Activated CD8-positive, alpha-beta memory T cell treated with anti-CD3 and anti-CD28 coated beads, Interleukin-2, amount 50 U/mL, for 4 hours (primary cell): ENCODE measurements around the gene TRIP12.
"Not testable (repeated sequence)": the region's sequence is repeated elsewhere in the genome, so short reads cannot be mapped to it uniquely, and the experiment has no call there.

ENCODE experiments used
- DNase-seq: peaks from one replicate; pipeline ENCODE4 v3.0.0-alpha.2; 2020

The TRIP12 gene

DNA sequence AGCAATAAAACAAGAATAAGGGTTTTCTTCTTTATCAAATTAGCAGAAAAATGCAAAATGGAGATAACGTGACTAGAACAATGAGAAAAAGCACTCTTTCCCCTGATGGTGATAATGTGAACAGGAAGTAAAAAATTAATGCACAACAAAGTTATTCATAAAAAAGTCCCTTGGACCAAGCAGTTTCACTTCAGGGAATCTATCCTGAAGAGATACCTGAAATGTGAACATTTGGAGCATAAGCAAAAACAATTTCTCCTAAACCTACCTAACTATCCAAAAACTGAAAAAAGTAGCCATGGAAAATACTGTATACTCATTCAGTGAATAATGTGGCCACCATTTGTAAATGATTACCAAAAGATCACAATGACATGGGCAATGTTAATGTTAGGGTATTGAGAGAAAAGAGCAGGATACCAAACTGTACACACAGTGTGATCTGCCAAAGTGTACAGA is 48.7 kb downstream of the TRIP12 start:
- DNase-seq = no peak

DNA sequence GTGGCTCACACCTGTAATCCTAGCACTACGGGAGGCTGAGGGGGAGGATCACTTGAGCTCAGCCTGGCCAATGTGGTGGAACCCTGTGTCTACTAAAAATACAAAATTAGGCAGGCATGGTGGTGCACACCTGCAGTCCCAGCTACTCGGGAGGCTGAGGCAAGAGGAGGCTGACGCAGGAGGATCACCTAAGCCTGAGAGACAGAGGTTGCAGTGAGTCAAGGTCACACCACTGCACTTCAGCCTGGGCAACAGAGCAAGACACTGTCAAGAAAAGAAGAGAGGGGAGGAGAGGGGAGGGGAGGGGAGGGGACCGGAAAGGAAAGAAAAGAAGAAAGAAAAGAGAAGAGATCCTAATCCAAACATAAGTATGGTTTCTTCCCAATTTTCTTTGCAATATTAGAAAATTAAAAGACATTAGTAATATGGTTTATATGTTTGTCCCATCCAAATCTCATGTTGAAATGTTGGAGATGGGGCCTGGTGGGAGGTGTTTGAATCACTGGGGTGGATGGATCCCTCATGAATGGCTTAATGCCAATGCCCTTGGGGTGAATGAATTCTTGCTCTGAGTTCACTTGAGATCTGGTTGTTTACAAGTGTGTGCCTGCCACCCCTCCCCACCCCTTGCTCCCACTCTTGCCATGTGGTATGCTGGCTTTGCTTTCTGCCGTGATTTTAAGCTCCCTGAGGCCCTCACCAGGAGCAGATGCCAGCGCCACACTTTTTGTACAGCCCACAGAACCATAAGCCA is 50.7 kb downstream of the TRIP12 start:
- DNase-seq = no peak

DNA sequence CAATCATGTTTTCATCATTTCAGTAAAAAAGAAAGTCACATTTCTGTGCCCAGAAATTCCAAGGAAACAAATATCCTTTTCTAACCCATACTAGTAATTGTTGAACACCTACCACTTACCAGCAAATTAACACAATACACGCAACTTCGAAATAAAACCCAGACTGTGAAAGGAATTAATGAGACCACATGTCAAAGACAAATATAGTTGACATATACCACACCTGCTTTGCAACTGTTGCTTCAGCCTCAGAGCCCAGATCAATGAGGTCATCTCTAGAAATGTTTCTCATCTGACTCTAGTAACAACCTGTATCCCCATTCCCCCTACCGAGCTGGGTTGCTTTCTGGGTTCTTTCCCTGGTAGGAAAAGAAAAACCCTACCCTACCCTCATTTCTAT is 52.6 kb downstream of the TRIP12 start:
- no peak for DNase-seq

DNA sequence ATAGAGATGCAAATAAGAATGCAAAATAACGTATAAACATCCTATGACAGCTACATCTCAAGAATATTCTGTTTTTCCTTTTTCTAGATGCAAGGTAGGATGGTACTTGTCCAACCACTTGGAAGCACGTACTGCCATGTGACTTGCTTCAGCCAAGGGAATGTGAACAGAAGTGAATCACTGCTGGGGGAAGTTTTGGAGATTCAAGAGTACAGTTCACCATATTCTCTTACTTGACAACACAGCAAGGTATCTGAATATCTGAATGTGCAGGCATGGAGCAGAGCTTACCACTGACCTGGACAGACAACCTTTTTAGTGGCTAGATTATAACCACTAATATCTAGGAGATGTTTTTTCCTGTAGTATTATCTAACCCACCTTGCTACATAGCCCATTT is 53.0 kb downstream of the TRIP12 start:
- no peak for DNase-seq

DNA sequence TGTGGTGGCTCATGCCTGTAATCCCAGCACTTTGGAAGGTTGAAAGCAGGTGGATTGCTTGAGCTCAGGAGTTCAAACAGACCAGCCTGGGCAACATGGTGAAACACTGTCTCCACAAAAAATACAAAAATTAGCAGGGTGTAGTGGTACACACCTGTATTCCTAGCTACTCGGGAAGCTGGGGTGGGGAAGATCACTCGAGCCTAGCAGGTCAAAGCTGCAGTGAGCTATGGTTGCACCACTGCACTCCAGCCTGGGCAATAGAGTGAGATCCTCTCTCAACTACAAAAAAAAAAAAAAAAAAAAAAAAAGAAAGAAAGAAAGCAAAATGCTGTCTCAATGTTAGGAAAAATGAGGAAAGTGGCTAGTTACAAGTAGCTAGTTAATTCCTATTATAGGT is 56.8 kb downstream of the TRIP12 start:
- DNase-seq = no peak

DNA sequence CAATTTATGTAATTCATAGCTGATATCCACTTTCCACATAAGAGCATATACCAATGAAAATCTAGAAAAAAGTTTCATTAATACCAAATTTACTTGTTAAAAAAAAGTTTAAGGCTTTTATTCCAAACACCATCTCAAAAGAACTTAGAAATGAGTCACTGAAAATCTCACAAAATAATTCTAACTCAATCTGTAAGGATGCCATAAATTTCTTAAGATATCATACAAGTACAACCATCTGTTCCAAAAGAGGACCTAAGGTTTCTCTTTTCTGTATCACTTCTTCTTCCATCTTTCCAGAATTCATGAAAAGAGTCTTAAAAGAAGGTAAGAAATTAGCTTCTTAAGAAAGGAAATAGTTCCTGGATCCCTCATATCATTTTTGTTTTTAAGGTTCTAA is 60.4 kb downstream of the TRIP12 start:
- no peak for DNase-seq

DNA sequence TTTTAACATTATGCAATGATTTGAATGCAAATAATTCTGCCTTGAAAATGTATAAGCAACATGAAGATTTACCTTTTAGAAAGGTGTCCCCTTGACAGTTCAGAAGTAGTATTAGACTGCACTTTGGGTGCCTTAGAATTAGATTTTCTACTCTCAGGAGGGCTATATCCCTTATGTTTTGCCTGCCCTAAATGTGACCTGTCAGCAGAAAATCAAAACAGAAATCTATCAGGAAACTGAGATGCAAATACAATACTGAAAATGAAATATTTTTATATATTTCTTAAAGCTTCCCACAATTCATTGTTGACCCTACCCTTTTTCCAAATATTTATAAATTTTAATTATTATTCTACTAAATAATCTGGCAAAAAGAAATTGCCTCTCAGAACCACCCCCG is 61.5 kb downstream of the TRIP12 start:
- no peak for DNase-seq

DNA sequence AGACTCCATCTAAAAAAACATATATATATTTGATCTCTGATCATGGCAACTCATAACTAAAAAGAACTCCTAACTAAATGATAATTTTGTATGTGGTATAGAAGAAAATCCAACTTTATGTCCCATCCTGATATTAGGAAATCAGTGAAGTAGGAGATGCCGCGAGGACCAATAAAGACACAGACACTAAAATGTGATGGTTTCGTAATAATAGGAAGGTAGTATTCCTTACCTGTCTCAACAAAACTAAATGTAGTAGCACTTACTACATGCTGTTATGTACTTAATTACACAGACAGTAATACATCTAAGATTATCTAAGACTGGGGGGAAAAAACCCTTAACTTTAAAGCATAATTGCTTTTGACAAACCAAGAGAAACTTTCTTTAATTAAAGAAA is 63.5 kb downstream of the TRIP12 start:
- no peak for DNase-seq

DNA sequence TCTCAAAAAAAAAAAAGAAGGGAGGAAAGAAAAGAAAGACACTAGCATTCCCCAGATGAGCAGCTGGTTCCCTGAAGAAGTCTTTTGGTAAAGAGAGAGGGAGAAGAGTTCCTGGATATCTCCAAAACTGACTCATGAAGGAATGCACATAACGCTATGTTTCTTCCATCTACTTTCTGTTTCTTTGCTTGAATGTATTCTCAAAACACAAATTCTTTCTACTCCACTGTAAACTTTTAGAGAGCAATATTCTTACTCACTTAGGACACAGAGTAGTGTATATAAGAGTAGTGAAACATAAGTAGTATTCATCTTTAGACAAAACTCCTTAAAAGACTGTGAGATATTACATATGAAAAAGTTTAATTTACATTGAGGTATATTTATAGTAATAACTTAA is 64.2 kb downstream of the TRIP12 start:
- DNase-seq = no peak

DNA sequence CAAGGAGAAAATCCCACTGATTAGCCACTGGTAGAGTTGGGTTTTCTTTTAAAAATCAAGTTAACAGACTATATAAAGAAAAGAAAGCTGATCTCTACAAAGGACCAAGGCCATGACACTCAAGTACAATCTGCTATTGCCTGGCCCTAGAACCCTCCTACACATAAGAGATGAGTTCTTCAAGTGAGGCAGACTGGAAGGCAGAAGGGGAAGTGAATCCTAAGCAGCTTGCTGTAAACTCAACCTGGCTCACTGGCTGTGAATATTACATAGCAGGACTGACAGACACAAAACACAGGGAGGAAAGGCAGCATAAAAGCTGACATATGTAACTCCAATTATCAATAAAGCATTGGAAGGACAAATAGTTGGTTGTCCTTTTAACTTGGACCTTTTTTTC is 65.4 kb downstream of the TRIP12 start:
- no peak for DNase-seq

DNA sequence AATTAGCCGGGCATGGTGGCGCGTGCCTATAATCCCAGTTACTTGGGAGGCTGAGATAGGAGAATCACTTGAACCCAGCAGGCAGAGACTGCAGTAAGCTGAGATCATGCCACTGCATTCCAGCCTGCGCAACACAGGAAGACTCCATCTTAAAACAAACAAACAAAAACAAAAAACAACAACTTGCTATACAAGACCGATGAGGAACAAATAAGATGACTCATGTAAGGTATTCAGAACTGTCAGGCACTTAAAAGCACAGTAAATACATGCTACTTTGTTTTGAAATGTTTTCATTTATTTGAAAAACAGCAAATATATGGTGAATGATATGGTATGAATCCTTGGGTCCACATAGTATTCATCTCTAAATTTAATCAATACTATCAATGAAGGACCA is 66.7 kb downstream of the TRIP12 start:
- no peak for DNase-seq

GRCh38 chr2:229852565-229852964 is 69.2 kb downstream of the TRIP12 start:
- peak; percentile 56 for DNase-seq

- no peak for DNase-seq
Measured at GRCh38 chr2:229851870-229852269, 69.9 kb downstream of the TRIP12 start.

- DNase-seq = not testable (repeated sequence)
Measured at GRCh38 chr2:229850355-229851275, 71.2 kb downstream of the TRIP12 start.

- DNase-seq = no peak
Measured at GRCh38 chr2:229849073-229849472, 72.7 kb downstream of the TRIP12 start.

DNA sequence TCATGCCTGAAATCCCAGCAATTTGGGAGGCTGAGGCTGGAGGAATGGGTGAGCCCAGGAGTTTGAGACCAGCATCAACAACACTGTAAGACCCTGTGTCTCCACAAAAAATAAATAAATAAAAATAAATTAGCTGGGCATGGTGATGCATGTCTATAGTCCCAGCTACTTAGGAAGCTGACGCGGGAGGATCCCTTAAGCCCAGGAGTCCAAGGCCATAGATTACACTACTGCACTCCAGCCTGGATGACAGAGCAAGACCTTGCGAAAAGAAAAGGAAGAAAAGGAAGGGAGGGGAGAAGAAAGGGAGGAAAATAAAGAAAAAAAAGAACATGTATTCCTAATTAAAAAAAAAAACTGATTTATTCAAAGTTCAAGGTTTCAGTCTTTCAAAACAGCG is 78.2 kb downstream of the TRIP12 start:
- DNase-seq = no peak

GRCh38 chr2:229838729-229839128 is 83.1 kb downstream of the TRIP12 start:
- DNase-seq = no peak

GRCh38 chr2:229836847-229837246 is 85.0 kb downstream of the TRIP12 start:
- no peak for DNase-seq

DNA sequence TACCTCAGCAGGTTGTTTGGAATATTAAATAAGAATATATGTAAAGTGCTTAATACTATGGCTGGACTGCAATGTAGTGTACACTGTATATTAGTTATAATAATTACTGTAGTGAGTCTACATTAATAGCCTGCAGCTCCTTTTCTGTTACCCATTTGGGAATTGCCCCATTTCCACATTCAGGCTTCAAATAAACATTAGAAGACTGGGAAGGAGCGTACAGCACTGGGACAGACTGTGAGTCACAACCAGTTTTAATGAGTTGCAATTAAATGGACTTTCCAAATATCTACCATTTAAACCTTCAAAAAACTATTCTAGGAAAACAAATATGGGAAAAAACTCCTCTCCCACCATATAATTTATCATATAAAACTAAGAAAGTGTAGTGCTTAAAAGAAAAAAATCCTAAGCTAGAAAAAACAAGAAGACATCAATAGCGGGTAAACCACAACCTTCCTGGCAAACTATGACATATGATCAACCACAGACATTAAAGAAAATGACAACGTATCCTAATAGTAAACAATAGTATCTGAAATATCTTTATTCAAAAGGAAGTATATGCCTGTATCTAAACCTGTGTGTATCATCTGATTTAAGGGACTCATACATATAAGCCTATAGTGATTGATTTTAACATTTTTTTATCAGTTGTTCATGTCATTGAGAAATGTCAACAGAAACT is 86.1 kb downstream of the TRIP12 start:
- DNase-seq = no peak

GRCh38 chr2:229834368-229834767 is 87.4 kb downstream of the TRIP12 start:
- not testable (repeated sequence) for DNase-seq

GRCh38 chr2:229832510-229832898 is 89.3 kb downstream of the TRIP12 start:
- DNase-seq = no peak

DNA sequence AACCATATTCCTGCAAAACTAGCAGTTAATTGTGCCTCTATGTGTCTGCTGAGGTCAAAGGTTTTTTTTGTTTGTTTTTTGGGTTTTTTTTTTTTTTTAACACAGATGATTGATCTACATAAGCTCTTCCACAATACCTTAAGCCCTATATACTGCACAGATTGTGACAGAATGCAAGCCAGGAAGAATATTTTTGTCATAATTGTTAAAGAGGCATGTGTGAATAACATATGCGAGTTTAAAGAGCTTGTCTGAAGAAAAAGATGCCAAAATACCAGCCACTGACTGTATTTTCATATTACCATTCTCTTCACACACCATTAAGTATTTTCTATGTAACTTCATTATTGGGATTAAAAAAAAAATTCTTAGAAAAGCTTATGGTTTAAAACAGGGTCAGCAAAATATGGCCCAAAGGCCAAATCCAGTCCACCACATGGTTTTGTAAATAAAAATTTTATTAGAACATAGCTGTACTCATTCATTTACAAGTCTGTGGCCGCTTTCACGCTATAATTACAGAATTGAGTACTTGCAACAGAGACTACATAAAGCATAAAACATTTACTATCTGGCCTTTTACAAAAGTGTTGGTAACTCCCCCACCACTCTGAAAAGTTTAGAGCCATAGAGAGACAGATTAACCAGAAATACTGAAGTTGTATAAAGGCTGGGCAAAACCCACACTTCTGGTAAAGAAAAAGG is 89.9 kb downstream of the TRIP12 start:
- no peak for DNase-seq

DNA sequence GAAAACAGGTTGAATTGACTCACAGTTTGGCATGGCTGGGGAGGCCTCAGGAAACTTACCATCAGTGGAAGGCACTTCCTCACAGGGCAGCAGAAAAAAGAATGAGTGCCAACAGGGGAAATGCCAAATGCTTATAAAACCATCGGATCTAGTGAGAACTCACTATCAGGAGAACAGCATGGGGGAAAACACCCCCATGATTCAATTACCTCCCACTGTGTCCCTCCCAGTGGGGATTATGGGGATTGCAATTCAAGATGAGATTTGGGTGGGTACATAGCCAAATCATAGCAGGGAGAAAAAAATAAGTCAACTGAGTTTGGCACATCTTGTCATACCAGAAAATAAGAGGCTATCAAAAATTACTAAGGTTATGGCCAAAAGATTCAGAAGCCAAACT is 96.3 kb downstream of the TRIP12 start:
- DNase-seq = no peak
